IPS-15b (cell line): ENCODE results near the gene ABTB1.

ENCODE experiments used
- H3K27me3 ChIP-seq: one replicate; pipeline ENCODE4 v1.6.1; 2013; ENCODE audit warnings: low read length; ENCODE audit not compliant: control insufficient read depth, insufficient read depth
- H3K36me3 ChIP-seq: one replicate; pipeline ENCODE4 v1.6.1; 2013; ENCODE audit warnings: low read length; ENCODE audit not compliant: control insufficient read depth, insufficient read depth
- H3K4me1 ChIP-seq: one replicate; pipeline ENCODE4 v1.6.1; 2013; ENCODE audit warnings: mild to moderate bottlenecking, low read length; ENCODE audit not compliant: control insufficient read depth, insufficient read depth
- H3K4me3 ChIP-seq: one replicate; pipeline ENCODE4 v1.5.1; 2013; ENCODE audit warnings: low read depth, low read length
- H3K9ac ChIP-seq: one replicate; pipeline ENCODE4 v1.6.1; 2013; ENCODE audit warnings: low read depth, mild to moderate bottlenecking, low read length
- H3K9me3 ChIP-seq: one replicate; pipeline ENCODE4 v1.6.1; 2013; ENCODE audit warnings: mild to moderate bottlenecking, low read length; ENCODE audit not compliant: control insufficient read depth, insufficient read depth

The ABTB1 gene

GRCh38 chr3:127672429-127673190 lies at the start of gene ABTB1:
ABTB1 (plus strand) TSS chr3:127672952; CDS start chr3:127673026, 74 bp downstream.
- peak within 1 kb of the TSS; percentile 75 for H3K4me3 ChIP-seq
- H3K27me3 ChIP-seq: peaks cover 2% of the 10 kb centered on the region
- no peaks in the 10 kb centered on the region for H3K4me1 ChIP-seq
- H3K9me3 ChIP-seq: no peaks in the 10 kb centered on the region
- peaks cover 3% of the 10 kb centered on the region for H3K36me3 ChIP-seq
- peak within 1 kb of the TSS; percentile 60 for H3K9ac ChIP-seq

GRCh38 chr3:127624063-127624462 lies 48.7 kb upstream of the ABTB1 start:
- Histone ChIP-seq H3K36me3 (peaks cover 19% of the 10 kb centered on the region), H3K4me3 (no peak overlapping the region), H3K9me3 (no peaks in the 10 kb centered on the region), H3K9ac (no peak overlapping the region), H3K4me1 (no peaks in the 10 kb centered on the region), H3K27me3 (peaks cover 22% of the 10 kb centered on the region)

GRCh38 chr3:127625821-127626220 lies 46.9 kb upstream of the ABTB1 start:
- Histone ChIP-seq H3K27me3 (peaks cover 32% of the 10 kb centered on the region), H3K4me1 (no peaks in the 10 kb centered on the region), H3K9ac (no peak overlapping the region), H3K4me3 (no peak overlapping the region), H3K36me3 (peaks cover 13% of the 10 kb centered on the region), H3K9me3 (no peaks in the 10 kb centered on the region)

- H3K9ac ChIP-seq: no peak overlapping the region
- H3K36me3 ChIP-seq: no peaks in the 10 kb centered on the region
- peaks cover 35% of the 10 kb centered on the region for H3K27me3 ChIP-seq
- no peaks in the 10 kb centered on the region for H3K4me1 ChIP-seq
- H3K4me3 ChIP-seq: no peak overlapping the region
- no peaks in the 10 kb centered on the region for H3K9me3 ChIP-seq
Measured at GRCh38 chr3:127628426-127628787, 44.3 kb upstream of the ABTB1 start.

- Histone ChIP-seq H3K4me3 (peak within 1 kb of the TSS; percentile 50), H3K4me1 (no peaks in the 10 kb centered on the region), H3K27me3 (peaks cover 35% of the 10 kb centered on the region), H3K9me3 (no peaks in the 10 kb centered on the region), H3K36me3 (no peaks in the 10 kb centered on the region), H3K9ac (no peak within 1 kb of the TSS)
Measured at GRCh38 chr3:127628788-127629466, 43.8 kb upstream of the ABTB1 start, which contains the start of gene PODXL2. PODXL2 (plus strand) TSS chr3:127629185; CDS start chr3:127629220, 35 bp downstream.

GRCh38 chr3:127629467-127630403 lies 43.0 kb upstream of the ABTB1 start:
- H3K27me3 ChIP-seq: peaks cover 35% of the 10 kb centered on the region
- H3K36me3 ChIP-seq: no peaks in the 10 kb centered on the region
- no peak overlapping the region for H3K9ac ChIP-seq
- H3K9me3 ChIP-seq: no peaks in the 10 kb centered on the region
- H3K4me3 ChIP-seq: peak overlapping the region; percentile 50
- no peaks in the 10 kb centered on the region for H3K4me1 ChIP-seq

- H3K9ac ChIP-seq: no peak overlapping the region
- no peaks in the 10 kb centered on the region for H3K4me1 ChIP-seq
- H3K9me3 ChIP-seq: no peaks in the 10 kb centered on the region
- H3K36me3 ChIP-seq: no peaks in the 10 kb centered on the region
- H3K27me3 ChIP-seq: peaks cover 35% of the 10 kb centered on the region
- H3K4me3 ChIP-seq: peak overlapping the region; percentile 13
Measured at GRCh38 chr3:127630811-127631714, 41.7 kb upstream of the ABTB1 start.

GRCh38 chr3:127632035-127632820 lies 40.5 kb upstream of the ABTB1 start:
- Histone ChIP-seq H3K4me1 (no peaks in the 10 kb centered on the region), H3K27me3 (peaks cover 29% of the 10 kb centered on the region), H3K4me3 (no peak overlapping the region), H3K9me3 (no peaks in the 10 kb centered on the region), H3K9ac (no peak overlapping the region), H3K36me3 (no peaks in the 10 kb centered on the region)

- H3K36me3 ChIP-seq: no peaks in the 10 kb centered on the region
- no peak overlapping the region for H3K9ac ChIP-seq
- no peaks in the 10 kb centered on the region for H3K4me1 ChIP-seq
- H3K9me3 ChIP-seq: no peaks in the 10 kb centered on the region
- peaks cover 12% of the 10 kb centered on the region for H3K27me3 ChIP-seq
- H3K4me3 ChIP-seq: no peak overlapping the region
Measured at GRCh38 chr3:127634653-127635052, 38.1 kb upstream of the ABTB1 start.

- no peak overlapping the region for H3K4me3 ChIP-seq
- no peaks in the 10 kb centered on the region for H3K4me1 ChIP-seq
- H3K9me3 ChIP-seq: no peaks in the 10 kb centered on the region
- no peaks in the 10 kb centered on the region for H3K36me3 ChIP-seq
- no peak overlapping the region for H3K9ac ChIP-seq
- no peaks in the 10 kb centered on the region for H3K27me3 ChIP-seq
Measured at GRCh38 chr3:127637546-127637945, 35.2 kb upstream of the ABTB1 start.
